AG09319 (cell line): ENCODE measurements around the gene UVSSA.

Experiments used
- DNase-seq: peaks from one replicate; pipeline ENCODE4 v3.0.0-alpha.2; 2010; ENCODE audit warnings: low read depth; ENCODE audit errors: extremely low read depth
- CTCF ChIP-seq: IDR thresholded peaks from 2 replicates; pipeline ENCODE4 v1.5.1; 2011; ENCODE audit warnings: low read depth, mild to moderate bottlenecking, inconsistent platforms, low read length, moderate library complexity

The UVSSA gene

GRCh38 chr4:1402516-1403091 is 55.6 kb downstream of the UVSSA start:
- no peak for TF ChIP-seq CTCF
- DNase-seq: no peak

- DNase-seq: no peak
- no peak for TF ChIP-seq CTCF
These were observed 56.2 kb downstream of the UVSSA start for GRCh38 chr4:1403177-1403583.

- DNase-seq: no peak
- no peak for TF ChIP-seq CTCF
These were observed 56.9 kb downstream of the UVSSA start for GRCh38 chr4:1403591-1404572.

- DNase-seq: no peak
- no peak for TF ChIP-seq CTCF
These were observed 57.7 kb downstream of the UVSSA start for GRCh38 chr4:1404573-1405253.

GRCh38 chr4:1405254-1405635 is 58.2 kb downstream of the UVSSA start:
- TF ChIP-seq CTCF: no peak
- DNase-seq: no peak

- no peak for TF ChIP-seq CTCF
- no peak for DNase-seq
These were observed 58.8 kb downstream of the UVSSA start for GRCh38 chr4:1405636-1406393.
